ENCODE results near the gene BACE2.
"Not testable (repeated sequence)": the region's sequence is repeated elsewhere in the genome, so short reads cannot be mapped to it uniquely, and the experiment has no call there.

The BACE2 gene

DNA sequence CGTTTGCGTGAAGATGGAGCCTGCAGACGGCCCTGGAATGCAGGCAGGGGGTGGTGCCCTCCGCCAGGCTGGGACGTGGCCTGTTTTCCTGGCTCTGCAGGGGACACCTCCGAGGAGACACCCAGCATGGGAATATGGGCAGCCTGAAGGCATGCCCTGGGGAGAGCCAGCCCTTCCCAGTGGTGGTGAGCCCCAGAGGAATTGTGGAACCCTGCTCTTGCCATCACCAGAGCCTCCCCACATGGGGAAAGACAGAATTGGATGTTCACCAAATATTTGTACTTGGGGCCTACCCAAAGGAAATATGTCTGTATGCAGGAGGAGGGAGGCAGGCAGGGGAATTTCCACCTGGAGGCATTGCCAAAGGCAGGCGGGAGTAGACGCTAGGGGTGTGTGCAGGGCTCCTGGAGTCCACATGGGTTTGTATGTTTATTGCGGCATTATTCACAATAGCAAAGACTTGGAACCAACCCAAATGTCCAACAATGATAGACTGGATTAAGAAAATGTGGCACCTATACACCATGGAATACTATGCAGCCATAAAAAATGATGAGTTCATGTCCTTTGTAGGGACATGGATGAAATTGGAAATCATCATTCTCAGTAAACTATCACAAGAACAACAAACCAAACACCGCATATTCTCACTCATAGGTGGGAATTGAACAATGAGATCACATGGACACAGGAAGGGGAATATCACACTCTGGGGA, 70.3 kb downstream of the BACE2 start:
- DNase-seq (ENCODE audit: low read depth, low spot score): not testable (repeated sequence)

- DNase-seq (ENCODE audit: low read depth, low spot score): no peak
Measured at GRCh38 chr21:41240040-41240439, 72.1 kb downstream of the BACE2 start.

GRCh38 chr21:41241341-41241740, 73.4 kb downstream of the BACE2 start:
- DNase-seq (ENCODE audit: low read depth, low spot score): no peak

GRCh38 chr21:41242238-41242829, 74.4 kb downstream of the BACE2 start:
- no peak for DNase-seq (ENCODE audit: low read depth, low spot score)

DNA sequence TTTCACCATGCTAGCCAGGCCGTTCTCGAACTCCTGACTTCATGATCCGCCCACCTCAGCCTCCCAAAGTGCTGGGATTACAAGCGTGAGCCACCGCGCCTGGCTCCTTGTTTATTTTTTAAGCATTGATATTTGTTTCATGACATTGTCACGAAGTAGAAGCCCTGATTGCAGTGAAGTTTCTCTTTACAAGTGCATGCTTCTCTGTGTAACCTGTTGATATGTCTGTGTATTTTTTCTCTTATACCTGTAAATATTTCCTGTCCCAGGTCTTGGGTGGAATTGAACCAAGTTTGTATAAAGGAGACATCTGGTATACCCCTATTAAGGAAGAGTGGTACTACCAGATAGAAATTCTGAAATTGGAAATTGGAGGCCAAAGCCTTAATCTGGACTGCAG, 75.1 kb downstream of the BACE2 start:
- DNase-seq (ENCODE audit: low read depth, low spot score): no peak

DNA sequence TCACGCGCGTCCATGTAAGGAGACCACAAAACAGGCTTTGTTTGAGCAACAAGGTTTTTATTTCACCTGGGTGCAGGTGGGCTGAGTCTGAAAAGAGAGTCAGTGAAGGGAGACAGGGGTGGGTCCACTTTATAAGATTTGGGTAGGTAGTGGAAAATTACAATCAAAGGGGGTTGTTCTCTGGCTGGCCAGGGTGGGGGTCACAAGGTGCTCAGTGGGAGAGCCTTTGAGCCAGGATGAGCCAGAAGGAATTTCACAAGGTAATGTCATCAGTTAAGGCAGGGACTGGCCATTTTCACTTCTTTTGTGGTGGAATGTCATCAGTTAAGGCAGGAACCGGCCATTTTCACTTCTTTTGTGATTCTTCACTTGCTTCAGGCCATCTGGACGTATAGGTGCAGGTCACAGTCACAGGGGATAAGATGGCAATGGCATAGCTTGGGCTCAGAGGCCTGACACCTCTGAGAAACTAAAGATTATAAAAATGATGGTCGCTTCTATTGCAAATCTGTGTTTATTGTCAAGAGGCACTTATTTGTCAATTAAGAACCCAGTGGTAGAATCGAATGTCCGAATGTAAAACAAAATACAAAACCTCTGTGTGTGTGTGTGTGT, 76.4 kb downstream of the BACE2 start:
- not testable (repeated sequence) for DNase-seq (ENCODE audit: low read depth, low spot score)

DNA sequence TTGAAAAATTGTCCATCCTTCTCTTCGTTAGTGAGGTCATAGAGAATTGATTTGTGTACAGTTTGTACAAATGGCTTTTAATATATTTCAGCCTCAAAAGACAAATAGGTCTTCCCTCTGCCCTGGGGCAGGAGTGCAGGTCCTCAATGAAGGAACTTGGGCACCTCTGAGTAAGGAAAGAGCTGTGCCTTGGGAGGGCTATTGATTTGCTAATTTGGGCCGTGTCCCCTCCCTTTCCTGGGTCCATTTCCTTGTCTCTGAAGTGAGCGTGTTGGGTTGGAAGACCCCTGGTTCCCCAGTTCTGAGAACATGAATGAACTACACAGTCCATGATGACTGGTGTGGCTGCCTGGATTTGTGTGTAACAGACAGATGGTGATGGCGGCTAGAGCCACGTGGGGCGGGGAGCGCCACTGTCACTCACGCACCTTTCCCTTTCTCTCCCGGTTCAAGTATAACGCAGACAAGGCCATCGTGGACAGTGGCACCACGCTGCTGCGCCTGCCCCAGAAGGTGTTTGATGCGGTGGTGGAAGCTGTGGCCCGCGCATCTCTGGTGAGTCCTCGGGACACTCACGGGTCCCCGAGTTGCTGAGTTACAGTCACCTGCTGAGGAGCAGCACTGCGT, 77.7 kb downstream of the BACE2 start:
- no peak for DNase-seq (ENCODE audit: low read depth, low spot score)

GRCh38 chr21:41246808-41247207, 78.8 kb downstream of the BACE2 start:
- no peak for DNase-seq (ENCODE audit: low read depth, low spot score)

DNA sequence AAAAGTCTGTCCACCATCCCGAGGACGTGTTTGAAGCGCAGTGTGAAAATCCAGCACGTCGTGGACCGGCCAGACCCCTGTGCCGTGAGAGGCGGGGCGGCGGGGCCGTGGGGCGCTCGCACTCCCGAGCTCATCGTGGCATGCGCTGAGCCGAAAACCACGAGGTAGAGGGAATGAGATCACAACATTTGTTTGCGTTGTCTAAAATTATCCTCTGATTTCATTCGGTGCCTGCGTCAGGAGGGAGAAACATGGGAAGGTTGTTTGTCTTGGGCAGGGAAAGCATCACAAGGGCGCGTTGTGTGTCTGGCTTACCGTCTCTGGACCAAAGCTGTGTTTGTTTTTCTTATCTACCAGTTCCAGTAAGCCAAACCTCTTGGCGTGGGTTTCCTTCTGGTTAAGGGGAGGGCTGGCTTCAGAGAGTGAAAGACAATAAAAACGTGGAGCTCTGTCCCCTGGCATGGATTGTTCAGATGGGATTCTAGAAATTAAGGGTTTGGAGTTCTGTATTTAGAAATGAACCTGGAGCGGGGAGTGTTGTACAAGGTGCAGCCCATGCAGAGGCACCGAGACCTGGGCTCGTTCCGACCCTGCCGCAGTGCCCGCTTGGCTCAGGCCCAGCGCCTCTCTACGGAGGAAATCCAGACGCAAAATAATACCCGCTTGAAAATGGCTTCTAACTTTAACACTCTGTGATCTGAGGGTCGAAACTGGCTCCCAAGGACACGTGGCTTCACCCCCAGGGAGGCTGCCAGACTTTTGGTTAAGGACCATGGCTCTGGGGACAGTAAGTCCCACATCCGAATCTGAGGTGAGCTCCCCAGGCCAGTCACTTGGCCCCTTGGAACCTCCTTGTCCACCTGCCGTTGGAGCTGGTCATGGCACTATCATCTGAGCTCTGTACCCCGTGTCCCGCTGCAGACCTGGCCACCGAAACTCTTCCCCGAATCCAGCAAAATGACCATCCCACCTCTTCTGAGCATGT, 79.9 kb downstream of the BACE2 start:
- DNase-seq (ENCODE audit: low read depth, low spot score): no peak

- no peak for DNase-seq (ENCODE audit: low read depth, low spot score)
Measured at GRCh38 chr21:41249476-41249875, 81.5 kb downstream of the BACE2 start.

DNA sequence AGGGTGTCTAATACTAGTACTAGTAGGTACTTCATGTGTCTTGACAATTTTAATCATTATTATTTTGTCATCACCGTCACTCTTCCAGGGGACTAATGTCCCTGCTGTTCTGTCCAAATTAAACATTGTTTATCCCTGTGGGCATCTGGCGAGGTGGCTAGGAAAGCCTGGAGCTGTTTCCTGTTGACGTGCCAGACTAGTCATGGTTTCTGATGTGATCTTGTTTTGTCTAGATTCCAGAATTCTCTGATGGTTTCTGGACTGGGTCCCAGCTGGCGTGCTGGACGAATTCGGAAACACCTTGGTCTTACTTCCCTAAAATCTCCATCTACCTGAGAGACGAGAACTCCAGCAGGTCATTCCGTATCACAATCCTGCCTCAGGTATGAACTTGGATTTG, 82.6 kb downstream of the BACE2 start:
- DNase-seq (ENCODE audit: low read depth, low spot score): no peak

DNA sequence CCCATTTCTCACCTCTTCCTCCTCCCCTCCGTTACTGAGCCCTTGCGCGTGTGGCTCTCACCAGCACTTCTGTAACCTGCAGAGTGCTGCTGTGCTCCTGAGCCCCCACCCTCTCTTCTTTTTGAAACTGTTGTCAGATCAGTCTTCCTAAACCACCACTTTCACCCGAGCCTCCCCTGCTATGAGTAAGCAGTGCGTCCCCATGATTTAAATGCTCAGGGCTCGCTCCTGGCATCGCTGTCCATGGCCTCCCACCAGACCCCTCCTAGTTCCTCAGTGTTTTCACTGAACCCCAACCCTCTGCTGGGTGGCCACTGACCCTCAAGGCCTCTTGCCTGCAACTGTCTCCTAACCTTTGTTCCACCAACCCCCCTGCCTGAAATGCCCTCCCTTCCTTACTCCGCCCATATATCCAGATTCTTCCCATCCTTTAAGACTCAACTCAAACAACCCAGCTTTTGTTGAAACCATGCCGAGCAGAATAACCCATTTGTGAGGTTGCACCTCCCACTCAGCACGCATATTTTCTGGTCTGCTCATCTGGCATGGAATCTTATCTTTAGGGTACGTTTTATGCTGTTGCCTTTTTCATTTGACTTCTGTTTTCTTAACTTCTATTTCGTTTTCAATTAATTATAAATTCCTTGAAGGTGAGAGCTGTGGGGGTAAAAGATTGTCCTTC, 84.1 kb downstream of the BACE2 start:
- DNase-seq (ENCODE audit: low read depth, low spot score): no peak

DNA sequence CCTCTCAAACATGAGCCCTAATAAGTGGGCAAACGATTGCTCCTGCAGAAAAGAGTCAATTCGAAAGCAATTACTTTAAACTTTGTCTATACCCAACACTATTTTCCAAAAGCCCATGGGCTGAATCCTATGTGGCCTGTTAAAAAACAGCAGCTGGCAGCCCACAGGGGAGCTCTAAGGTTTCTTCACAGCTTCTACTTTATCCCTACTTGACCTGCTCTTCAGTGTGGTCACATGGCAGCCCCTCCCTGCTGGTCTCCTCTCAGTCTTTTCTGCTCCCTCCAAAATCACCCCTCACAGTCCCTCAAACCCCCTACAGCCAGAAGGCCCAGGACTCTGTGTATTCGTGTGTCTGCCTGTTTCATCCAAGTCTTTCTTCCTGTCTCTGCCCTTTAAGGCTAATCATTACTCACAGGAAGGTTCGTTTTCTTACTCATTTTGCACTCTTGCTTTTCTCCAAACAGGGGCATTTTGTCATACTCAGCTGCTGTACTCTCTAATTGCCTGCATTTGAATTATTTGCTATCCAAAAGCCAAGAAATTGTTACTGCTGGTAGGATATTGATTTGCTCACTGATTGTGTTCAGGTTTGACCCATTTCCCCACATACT, 86.2 kb downstream of the BACE2 start:
- no peak for DNase-seq (ENCODE audit: low read depth, low spot score)

GRCh38 chr21:41255190-41255589, 87.2 kb downstream of the BACE2 start:
- no peak for DNase-seq (ENCODE audit: low read depth, low spot score)

GRCh38 chr21:41256231-41256630, 88.3 kb downstream of the BACE2 start:
- not testable (repeated sequence) for DNase-seq (ENCODE audit: low read depth, low spot score)

- DNase-seq (ENCODE audit: low read depth, low spot score): no peak
Measured at GRCh38 chr21:41256771-41257702, 89.1 kb downstream of the BACE2 start.

DNA sequence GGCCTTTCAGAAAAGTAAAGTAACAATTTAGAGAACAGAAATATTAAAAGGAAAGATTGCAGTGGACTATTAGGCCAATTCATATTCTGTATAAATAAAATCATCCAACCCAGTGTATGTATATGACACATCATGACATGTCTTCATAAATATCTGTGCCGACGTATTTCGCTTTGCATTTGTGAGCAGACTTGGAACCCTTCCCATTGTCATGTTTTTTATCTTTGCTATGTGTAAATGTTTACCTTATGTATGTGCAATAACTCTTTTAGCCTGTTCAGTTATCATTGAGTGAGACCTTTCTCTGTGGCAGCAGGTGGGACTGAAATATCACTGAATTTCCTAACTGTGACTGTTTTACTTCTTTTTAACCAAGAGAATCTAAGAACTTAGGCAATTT, 90.7 kb downstream of the BACE2 start:
- DNase-seq (ENCODE audit: low read depth, low spot score): no peak

GRCh38 chr21:41260428-41260827, 92.5 kb downstream of the BACE2 start:
- DNase-seq (ENCODE audit: low read depth, low spot score): no peak

GRCh38 chr21:41267346-41267745, 99.4 kb downstream of the BACE2 start:
- no peak for DNase-seq (ENCODE audit: low read depth, low spot score)
